Naive B cell (primary cell): ENCODE results near the gene TAAR5. TPM values are rescaled to one million over a fixed set of nuclear protein-coding genes. Genes with fewer than 3 reads are reported as not detected.
"Not testable (repeated sequence)": the region's sequence is repeated elsewhere in the genome, so short reads cannot be mapped to it uniquely, and the experiment has no call there.

Experiments
- ATAC-seq, 2 donors: fragments of 150-1000 bp; cut with Tn5 transposase; 2 replicates each; pipeline ENCODE4 v1.10.0; 2021; ENCODE audit warnings: low read depth in 2 of 2, mild to moderate bottlenecking in 2 of 2, moderate library complexity in 2 of 2
- DNase-seq: peaks from one replicate; pipeline ENCODE4 v3.0.0; 2022
- H3K27ac Mint-ChIP-seq, 6 donors: one replicate each; pipeline ENCODE4 v1.8.0; 2020 to 2022; ENCODE audit warnings: mild to moderate bottlenecking in 6 of 6, mixed read lengths in 6 of 6, moderate library complexity in 5 of 6, inconsistent platforms in 2 of 6
- H3K27me3 Mint-ChIP-seq, 3 donors: one replicate each; pipeline ENCODE4 v1.8.0; 2021 to 2022; ENCODE audit warnings: mixed read lengths in 3 of 3, mild to moderate bottlenecking in 1 of 3
- H3K36me3 Mint-ChIP-seq, 2 donors: one replicate each; pipeline ENCODE4 v1.8.0; 2020 to 2022; ENCODE audit warnings: mixed read lengths in 2 of 2, inconsistent platforms in 1 of 2, mild to moderate bottlenecking in 1 of 2
- H3K4me1 Mint-ChIP-seq, 3 donors: one replicate each; pipeline ENCODE4 v1.8.0; 2020 to 2022; ENCODE audit warnings: mixed read lengths in 3 of 3, inconsistent platforms in 1 of 3, mild to moderate bottlenecking in 1 of 3, moderate library complexity in 1 of 3
- H3K4me3 Mint-ChIP-seq, 8 donors: one replicate each; pipeline ENCODE4 v1.8.0; 2020 to 2022; ENCODE audit warnings: mild to moderate bottlenecking in 8 of 8, mixed read lengths in 8 of 8, moderate library complexity in 8 of 8, inconsistent platforms in 2 of 8
- H3K9me3 Mint-ChIP-seq, 7 donors: one replicate each; pipeline ENCODE4 v1.8.0; 2020 to 2022; ENCODE audit warnings: mixed read lengths in 7 of 7, mild to moderate bottlenecking in 5 of 7, inconsistent platforms in 2 of 7, moderate library complexity in 1 of 7
- polyA plus RNA-seq, 6 donors: library from polyadenylated mRNA; unstranded; fragments of 300-500 nt; fragmentation: Illumina TruSeq; gene quantifications; one replicate each; pipeline ENCODE4 v1.2.3, GENCODE V29; 2021; ENCODE audit warnings: low read depth in 6 of 6

Gene TAAR5
- polyA plus RNA-seq, 6 donors from 2014 or later = not detected

DNA sequence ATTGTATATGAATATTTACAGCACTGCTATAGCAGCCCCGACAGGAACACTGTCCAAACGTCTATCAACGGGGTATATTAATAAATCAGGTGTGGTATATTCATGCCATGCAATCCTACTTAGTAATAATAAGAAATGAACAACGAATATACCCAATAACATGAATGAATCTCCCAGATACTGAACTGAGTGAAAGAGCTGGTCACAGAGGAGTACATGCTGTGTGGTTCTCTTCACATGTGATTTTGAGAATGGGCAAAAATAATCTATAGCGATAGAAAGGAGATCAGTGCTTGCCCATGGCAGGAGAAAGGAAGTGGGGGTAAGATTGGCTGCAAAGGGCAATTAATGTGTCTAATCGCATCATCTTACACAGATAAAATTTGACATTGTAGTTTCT is 23.1 kb downstream of the TAAR5 start:
- H3K4me3 Mint-ChIP-seq = no peak overlapping the region
- DNase-seq = no peak
- no peaks in the 10 kb centered on the region for H3K36me3 Mint-ChIP-seq
- no peaks in the 10 kb centered on the region for H3K4me1 Mint-ChIP-seq
- H3K27ac Mint-ChIP-seq = no peak overlapping the region
- H3K27me3 Mint-ChIP-seq = peaks cover 6 to 42% (median 19%) of the 10 kb centered on the region in 3 donors
- no peak for ATAC-seq
- H3K9me3 Mint-ChIP-seq = no peaks in the 10 kb centered on the region

GRCh38 chr6:132560087-132560486 is 29.5 kb downstream of the TAAR5 start:
- H3K4me3 Mint-ChIP-seq, H3K27ac Mint-ChIP-seq, H3K36me3 Mint-ChIP-seq, DNase-seq, H3K9me3 Mint-ChIP-seq, H3K4me1 Mint-ChIP-seq, ATAC-seq: not testable (repeated sequence)
- H3K27me3 Mint-ChIP-seq = peaks cover 21 to 43% (median 25%) of the 10 kb centered on the region in 3 donors

- Mint-ChIP-seq H3K4me1 (peaks cover 6 to 7% (median 7%) of the 10 kb centered on the region in 3 donors), H3K36me3 (no peaks in the 10 kb centered on the region), H3K9me3 (peaks cover 0 to 2% (median 0%) of the 10 kb centered on the region in 7 donors), H3K27me3 (peaks cover 11 to 33% (median 19%) of the 10 kb centered on the region in 3 donors), H3K4me3 (no peak within 1 kb of the TSS), H3K27ac (no peak within 1 kb of the TSS)
- DNase-seq = no peak
- ATAC-seq = no peak
Observed at GRCh38 chr6:132552372-132552771, 37.2 kb downstream of the TAAR5 start, which contains the start of gene TAAR8. Gene TAAR8 (plus strand): TSS chr6:132552672. CDS start chr6:132552693, 21 bp downstream.

DNA sequence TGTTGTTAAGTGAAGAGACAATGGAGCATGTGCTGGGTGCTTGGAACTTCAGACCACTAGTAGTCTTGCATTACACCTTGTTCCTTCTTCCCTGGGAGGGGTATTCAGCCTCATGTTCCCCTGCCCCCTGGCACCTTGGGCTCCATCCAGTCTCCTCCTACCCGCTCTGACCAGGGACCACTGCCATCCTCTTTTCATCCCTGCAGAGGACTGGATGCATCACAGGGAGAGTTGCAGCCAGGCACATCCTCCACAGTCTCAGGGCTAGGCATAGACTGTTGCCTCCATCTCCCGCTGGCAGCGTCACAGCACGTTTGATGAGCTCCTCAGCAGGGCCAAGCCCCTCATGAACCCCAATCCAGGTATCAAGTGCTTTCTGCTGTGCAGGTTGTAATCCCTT is 38.3 kb downstream of the TAAR5 start:
- no peaks in the 10 kb centered on the region for H3K36me3 Mint-ChIP-seq
- peaks cover 7 to 24% (median 8%) of the 10 kb centered on the region in 3 donors for H3K27me3 Mint-ChIP-seq
- H3K9me3 Mint-ChIP-seq = peaks cover 0 to 2% (median 0%) of the 10 kb centered on the region in 7 donors
- no peak for DNase-seq
- peaks cover 6 to 9% (median 8%) of the 10 kb centered on the region in 3 donors for H3K4me1 Mint-ChIP-seq
- no peak for ATAC-seq
- no peak overlapping the region for H3K4me3 Mint-ChIP-seq
- peak overlapping the region in 1 of 6 donors; percentile 70 for H3K27ac Mint-ChIP-seq

DNA sequence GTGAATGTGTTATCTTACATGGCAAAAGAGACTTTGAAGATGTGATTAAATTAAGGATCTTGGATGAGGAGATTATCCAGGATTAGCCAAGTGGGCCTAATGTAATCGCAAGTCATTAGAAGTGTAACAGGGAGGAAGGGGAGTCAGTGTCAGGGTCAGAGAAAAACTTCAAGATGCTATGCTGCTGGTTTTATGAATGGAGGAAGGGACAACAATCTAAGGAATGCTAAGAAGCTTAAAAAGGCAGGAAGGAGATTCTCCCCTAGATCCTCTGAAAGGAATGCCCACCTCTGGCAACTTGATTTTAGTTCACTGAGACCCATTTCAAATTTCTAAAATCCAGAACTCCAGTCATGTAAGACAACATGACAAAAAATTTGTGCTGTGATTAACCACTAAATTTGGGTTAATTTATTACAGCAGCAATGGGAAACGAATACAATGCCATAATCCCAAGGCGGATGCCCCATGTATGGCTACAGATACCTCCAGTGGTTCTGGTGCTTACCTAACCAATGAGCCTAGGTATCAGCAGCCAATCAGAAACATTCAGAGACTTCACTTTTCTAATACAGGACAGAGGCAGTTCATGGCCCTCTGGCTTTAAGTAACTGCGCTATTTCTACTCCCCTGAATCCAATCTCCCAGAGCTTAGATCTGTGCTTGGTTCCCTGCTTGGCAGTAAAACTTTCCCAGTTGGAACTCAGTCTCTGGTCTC is 40.6 kb downstream of the TAAR5 start:
- no peak overlapping the region for H3K4me3 Mint-ChIP-seq
- ATAC-seq (no peak), DNase-seq (no peak)
- H3K27me3 Mint-ChIP-seq = peaks cover 0 to 19% (median 0%) of the 10 kb centered on the region in 3 donors
- H3K36me3 Mint-ChIP-seq = no peaks in the 10 kb centered on the region
- H3K27ac Mint-ChIP-seq = no peak overlapping the region
- H3K9me3 Mint-ChIP-seq = no peaks in the 10 kb centered on the region
- H3K4me1 Mint-ChIP-seq = peaks cover 6 to 9% (median 8%) of the 10 kb centered on the region in 3 donors

- Mint-ChIP-seq H3K4me3 (no peak overlapping the region), H3K4me1 (peaks cover 6 to 9% (median 8%) of the 10 kb centered on the region in 3 donors), H3K27me3 (peaks cover 9 to 17% (median 16%) of the 10 kb centered on the region in 3 donors), H3K27ac (no peak overlapping the region), H3K9me3 (no peaks in the 10 kb centered on the region), H3K36me3 (no peaks in the 10 kb centered on the region)
- ATAC-seq = no peak
- DNase-seq = no peak
Observed at GRCh38 chr6:132544826-132545225, 44.7 kb downstream of the TAAR5 start.

Other genes with a start within 250 kb of the TAAR5 start
- gene MOXD1, start 188.3 kb downstream of the TAAR5 start, polyA plus RNA-seq = 10 to 100 TPM in 2 of 6 donors, 1 to 10 TPM in 4; 3.8 to 11.4 (median 8.1) TPM
- 100 to 1,000 TPM; 141 to 257 (median 207) TPM for gene STX7, start 76.6 kb downstream of the TAAR5 start, polyA plus RNA-seq
- not detected for gene TAAR9, start 51.5 kb downstream of the TAAR5 start, polyA plus RNA-seq
- not detected for gene TAAR8, start 37.1 kb downstream of the TAAR5 start, polyA plus RNA-seq
- not detected for gene TAAR6, start 19.4 kb downstream of the TAAR5 start, polyA plus RNA-seq
- not detected for gene TAAR2, start 34.5 kb upstream of the TAAR5 start, polyA plus RNA-seq
- not detected for gene TAAR1, start 69.4 kb upstream of the TAAR5 start, polyA plus RNA-seq
- gene VNN1, start 124.3 kb upstream of the TAAR5 start, polyA plus RNA-seq = under 1 TPM in 3 of 6 donors, not detected in 3; 0.09 to 0.17 (median 0.10) TPM
- 10 to 100 TPM; 41.0 to 69.4 (median 56.6) TPM for gene VNN2, start 168.2 kb upstream of the TAAR5 start, polyA plus RNA-seq
- gene SLC18B1, start 208.9 kb upstream of the TAAR5 start, polyA plus RNA-seq = 10 to 100 TPM; 24.8 to 58.4 (median 30.7) TPM
- 1,000 to 10,000 TPM; 1,253 to 2,336 (median 2,081) TPM for gene RPS12, start 224.8 kb upstream of the TAAR5 start, polyA plus RNA-seq